ENCODE data around the gene CEACAM1. TPM values are rescaled to one million over a fixed set of nuclear protein-coding genes. Genes with fewer than 3 reads are reported as not detected.
"Not testable (repeated sequence)": the region's sequence is repeated elsewhere in the genome, so short reads cannot be mapped to it uniquely, and the experiment has no call there.

The CEACAM1 gene
- polyA plus RNA-seq (2014; cell fraction: cytosol; rRNA removed) = not detected in 2 replicates
- not detected in 2 replicates for polyA plus RNA-seq (2014; cell fraction: nucleus; rRNA removed)

DNA sequence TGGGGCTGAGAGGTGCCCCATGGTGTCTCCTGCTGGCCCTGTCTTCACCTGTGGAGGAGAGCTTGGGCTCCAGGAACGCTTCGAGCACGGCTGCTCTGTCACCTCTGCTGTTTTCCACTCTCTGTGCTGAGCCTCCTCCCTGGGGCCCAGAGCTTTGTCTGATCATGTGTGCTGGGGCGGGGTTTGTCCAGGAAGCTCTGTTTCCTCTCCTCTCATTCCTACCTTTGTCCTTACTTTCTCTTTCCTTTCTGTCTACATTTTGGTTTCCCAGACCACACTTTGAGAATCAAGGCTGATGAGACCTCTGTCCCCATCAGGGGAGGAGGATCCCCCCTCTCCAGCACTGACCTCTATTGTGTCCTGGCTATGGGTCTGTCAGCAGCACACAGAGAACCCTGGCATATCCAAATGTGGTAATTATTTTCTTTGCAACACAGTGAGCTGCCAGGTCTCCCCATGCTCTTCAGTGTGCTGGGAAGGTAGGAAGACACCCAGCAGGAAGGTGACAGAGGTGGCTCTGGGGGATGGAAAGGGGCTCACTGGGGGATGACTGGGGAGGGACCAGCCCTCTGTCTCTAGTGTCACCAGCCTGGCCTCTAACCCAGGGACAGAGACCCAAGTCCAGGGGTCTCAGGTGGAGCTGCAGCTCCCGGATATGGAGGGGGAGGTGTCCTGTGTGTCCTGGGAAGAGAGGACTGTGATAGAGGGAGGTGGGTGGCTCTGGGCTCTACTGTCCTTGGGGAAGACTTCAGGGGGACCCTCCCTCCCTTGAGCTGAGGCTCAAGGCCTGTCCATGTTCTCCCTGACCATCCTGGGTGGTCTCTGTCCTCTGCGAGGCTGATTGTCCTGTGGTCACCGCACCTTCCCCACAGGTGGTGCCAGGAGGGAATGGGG, at the start of gene CEACAM1:
Gene CEACAM1, minus strand, starts transcription at position 128 of the 894 bp plus-strand sequence. Its CDS starts 107 bp downstream, at position 21.
- no peak for DNase-seq (ENCODE audit: low spot score)

- DNase-seq (ENCODE audit: low spot score) = no peak
These were observed 48.7 kb upstream of the CEACAM1 start for GRCh38 chr19:42577016-42577415.

DNA sequence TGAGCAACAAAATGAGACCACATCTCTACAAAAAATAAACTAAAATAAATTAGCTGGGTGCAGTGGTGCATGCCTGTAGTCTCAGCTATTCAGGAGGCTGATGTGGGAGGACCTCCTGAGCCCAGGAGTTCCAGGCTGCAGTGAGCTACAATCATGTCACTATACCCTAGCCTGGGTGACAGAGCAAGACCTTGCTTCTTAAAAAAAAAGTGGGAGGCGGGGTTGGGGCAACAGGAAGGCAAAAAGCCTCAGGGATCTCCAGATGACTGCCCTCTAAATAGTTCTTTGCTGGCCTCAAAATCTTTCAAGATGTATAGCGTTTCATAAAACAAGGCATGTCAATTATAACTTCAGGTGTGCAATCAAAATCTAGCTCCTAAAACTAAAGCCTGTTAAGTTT, 48.0 kb upstream of the CEACAM1 start:
- no peak for DNase-seq (ENCODE audit: low spot score)

GRCh38 chr19:42573642-42574041, 45.4 kb upstream of the CEACAM1 start:
- no peak for DNase-seq (ENCODE audit: low spot score)

- no peak for DNase-seq (ENCODE audit: low spot score)
These were observed 42.8 kb upstream of the CEACAM1 start for GRCh38 chr19:42571116-42571515.

DNA sequence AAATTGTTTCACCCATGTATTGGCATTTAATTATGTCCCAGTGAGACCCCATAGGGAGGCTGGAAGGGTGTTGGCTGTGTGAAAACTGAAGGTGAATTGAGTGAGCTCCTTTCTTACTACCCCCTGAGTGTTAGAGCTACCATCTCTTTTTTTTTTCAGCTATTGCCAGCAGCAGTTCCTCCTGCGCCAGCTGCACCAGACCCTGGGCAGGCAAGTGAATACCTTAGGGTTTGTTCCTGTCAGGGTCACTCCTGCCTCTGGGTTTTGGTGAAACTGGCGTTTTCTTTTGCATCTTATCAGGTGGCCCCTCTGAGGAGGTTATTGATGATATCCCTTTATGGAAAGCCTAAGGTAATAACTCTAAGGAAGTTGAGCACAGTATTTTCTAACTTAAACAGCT, 40.9 kb upstream of the CEACAM1 start:
- no peak for DNase-seq (ENCODE audit: low spot score)

GRCh38 chr19:42568006-42568405, 39.7 kb upstream of the CEACAM1 start:
- DNase-seq (ENCODE audit: low spot score) = no peak

DNA sequence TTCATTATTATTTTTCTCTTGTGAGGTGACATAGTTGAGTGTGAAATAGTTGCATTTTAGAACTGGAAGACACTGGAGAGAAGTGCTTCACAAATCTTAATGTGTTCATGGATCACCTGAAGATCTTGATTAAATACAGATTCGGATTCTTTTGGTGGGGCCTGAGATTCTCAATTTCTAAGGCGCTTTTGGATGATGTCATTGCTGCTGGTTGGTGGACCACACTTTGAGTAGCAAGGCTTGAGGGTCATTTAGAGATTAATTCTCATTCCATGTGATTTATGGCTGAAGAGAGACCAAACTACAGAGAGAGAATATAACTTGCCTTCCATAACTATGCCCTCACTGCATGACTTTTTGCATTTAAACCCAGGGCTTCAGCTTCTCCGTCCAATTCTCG, 39.3 kb upstream of the CEACAM1 start:
- no peak for DNase-seq (ENCODE audit: low spot score)

- peak; percentile 30 for DNase-seq (ENCODE audit: low spot score)
These were observed 35.3 kb upstream of the CEACAM1 start for GRCh38 chr19:42563352-42564210.

- no peak for DNase-seq (ENCODE audit: low spot score)
These were observed 33.2 kb upstream of the CEACAM1 start for GRCh38 chr19:42561512-42561911.

DNA sequence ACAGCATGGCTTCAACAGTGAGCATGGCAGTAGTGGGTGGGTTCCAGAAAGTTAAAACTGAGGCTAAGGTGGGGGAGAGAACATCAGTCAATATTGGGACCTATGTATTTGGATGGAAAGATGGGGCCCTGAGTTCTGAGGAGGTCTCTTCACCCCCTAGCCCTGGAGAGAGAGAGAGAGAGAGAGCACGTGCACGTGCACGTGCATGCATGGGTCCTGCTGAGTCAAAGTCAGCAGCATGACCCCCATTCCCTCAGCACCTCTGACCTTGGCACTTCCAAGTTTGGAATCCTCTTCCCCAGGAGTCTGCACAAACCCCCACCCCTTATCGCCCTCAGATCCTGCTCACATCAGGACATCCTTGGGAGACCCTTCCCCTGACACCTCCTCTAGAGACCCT, 32.5 kb upstream of the CEACAM1 start:
- no peak for DNase-seq (ENCODE audit: low spot score)

GRCh38 chr19:42558450-42559150, 30.3 kb upstream of the CEACAM1 start:
- no peak for DNase-seq (ENCODE audit: low spot score)

- not testable (repeated sequence) for DNase-seq (ENCODE audit: low spot score)
These were observed 29.1 kb upstream of the CEACAM1 start for GRCh38 chr19:42557386-42557871.

DNA sequence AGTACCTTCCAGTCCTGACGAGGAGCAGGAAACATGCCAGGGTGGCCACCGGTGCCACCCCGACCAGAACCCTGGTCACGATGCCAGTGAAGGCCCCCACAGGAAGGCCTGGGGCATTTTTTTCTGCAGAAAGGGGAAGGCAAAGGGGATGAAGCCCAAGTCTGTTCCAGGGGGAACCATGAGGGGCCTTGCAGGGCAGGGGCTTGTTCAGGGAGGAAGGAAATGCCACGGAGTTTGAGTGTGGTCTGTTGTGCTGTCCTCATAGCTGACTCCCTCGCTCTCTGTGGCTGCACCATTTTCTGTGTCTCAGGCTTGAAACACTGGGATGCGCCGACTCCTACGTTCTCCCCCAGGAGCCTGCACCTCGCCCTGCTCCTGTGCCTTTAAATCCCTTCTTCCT, 27.5 kb upstream of the CEACAM1 start:
- no peak for DNase-seq (ENCODE audit: low spot score)

DNA sequence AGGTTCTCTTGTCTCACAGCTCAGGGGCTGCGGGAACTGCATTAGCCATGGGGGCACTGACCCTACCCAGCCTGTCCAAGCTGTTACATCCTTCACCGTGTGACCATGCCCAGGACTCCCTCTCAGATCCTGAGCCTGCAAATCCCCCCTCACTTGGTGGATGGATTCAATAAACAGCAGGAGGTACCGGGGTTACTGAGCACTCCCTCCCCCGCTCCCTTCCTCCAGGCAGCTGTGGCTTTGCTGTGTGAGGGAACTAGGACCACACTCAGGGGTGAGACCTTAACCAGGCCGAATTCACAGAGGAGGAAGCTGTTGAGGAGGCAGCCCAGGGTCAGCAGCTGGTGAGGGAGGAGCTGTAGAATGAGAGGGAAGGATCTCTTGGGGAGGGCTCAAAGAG, 27.0 kb upstream of the CEACAM1 start:
- DNase-seq (ENCODE audit: low spot score) = no peak

- DNase-seq (ENCODE audit: low spot score) = no peak
These were observed 25.8 kb upstream of the CEACAM1 start for GRCh38 chr19:42554046-42554575.

DNA sequence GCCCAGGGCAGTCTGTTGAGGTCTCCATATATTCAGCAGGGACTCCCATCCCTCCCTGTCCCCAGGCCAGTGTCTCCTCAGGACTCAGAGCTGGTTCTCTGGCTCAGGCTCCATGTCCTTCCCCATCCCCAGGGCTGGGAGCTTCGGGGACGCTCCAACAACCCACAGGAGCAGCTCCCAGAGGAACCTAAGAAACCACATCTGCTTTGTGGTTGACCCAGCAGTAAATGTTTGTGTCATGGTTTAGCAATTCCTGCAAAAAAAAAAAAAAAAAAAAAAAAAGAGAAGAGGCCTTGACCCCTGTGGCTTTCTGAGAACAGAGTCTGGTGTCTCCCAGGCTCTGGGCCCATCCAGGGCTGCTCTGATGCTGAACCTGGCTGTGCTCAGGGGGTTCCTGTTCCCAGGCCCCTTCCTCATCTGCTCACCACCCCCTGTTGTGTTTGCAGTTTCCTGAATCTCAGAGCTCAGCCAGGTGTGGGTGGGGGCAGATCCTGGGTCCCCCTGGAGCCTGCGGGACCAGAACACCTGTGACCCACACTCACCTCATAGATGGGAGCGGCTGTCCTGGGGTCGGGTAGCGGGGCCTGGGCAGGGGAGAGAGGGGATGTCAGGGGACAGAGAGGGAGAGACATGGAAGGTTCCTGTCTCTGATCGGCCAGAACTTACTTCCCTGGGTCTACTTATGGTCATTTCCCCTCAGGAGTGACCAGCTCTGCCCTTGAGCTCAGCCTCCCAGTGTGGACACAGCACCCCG, 25.2 kb upstream of the CEACAM1 start:
- no peak for DNase-seq (ENCODE audit: low spot score)

DNA sequence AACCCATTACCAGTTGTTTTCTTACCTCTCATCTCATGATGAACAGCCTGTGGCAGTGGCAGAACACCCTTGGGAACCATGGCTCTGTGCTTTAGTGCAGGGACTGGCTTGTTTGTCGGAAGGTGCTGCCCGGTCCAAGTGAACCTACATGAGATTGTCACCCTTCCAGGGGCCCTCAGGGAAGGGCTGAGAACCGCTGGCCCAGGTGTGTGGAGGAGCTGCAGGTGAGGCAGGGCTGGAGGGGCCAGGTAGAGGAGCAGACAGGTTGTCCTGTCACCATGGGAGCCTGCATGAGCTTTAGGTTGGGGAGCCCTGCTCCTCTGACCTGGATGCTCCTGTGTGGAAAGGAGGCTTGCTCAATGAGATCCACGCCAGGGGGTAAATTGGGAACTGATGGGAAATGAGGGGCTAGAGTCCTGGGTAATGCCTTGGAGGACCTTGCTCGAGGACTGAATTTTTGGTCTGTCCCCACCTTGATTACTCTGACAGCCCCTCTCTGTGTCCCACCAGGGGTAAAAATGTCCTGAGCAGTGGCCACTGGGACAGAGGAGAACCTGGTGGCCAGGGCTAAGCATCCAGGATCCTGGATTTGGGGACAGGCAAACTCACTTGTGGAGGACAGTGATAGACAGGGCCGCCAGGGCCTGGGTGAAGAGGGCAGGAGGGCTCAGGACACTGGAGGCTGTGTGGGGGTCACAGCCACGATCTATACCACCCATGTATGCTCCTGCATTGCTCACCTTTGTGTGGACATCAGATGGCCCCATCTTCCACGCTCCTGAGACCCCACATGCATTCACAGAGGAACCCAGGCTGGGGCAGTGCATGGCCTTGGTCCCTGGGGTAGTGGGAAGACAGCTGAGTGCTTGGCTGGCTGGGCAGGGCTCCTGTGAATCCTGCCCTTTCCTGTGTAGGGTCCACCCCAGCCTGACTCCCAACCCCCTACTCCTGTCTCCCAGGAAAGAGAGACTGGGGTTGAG, 24.1 kb upstream of the CEACAM1 start:
- no peak for DNase-seq (ENCODE audit: low spot score)

DNA sequence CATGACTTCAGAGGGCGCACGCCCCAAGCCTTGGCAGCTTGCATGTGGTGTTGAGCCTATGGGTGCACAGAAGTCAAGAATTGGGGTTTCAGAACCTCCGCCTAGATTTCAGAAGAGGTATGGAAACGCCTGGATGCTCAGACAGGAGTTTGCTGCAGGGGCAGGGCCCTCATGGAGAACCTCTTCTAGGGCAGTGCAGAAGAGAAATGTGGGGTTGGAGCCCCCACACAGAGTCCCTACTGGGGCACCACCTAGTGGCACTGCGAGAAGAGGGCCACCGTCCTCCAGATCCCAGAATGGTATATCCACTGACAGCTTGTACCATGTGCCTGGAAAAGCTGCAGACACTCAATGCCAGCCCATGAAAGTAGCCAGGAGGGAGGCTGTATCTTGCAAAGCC, 22.2 kb upstream of the CEACAM1 start:
- DNase-seq (ENCODE audit: low spot score) = not testable (repeated sequence)
